HepG2 (cell line): ENCODE results near the gene LDB2.

Source experiments
- ASH2L ChIP-seq: fragments of 300-600, 200-600 bp; sonication (generic); IDR thresholded peaks from 2 replicates; pipeline ENCODE4 v1.7.0; 2017; ENCODE audit warnings: low read depth, mild to moderate bottlenecking, moderate library complexity, mixed read lengths, low read length; ENCODE audit not compliant: insufficient read length
- EP300 ChIP-seq, 3 experiments: sonication (generic) in 1 of 3; formaldehyde crosslinking in 1 of 3; IDR thresholded peaks; 2 replicates each; pipeline versions ENCODE4 v1.5.1 to v1.6.1; 2011 to 2020; ENCODE audit warnings: low read depth in 2 of 3, low read length in 2 of 3, borderline replicate concordance in 1 of 3, improper control_type of control experiment in 1 of 3, mild to moderate bottlenecking in 1 of 3, missing genetic modification reagents in 1 of 3, moderate library complexity in 1 of 3
- GATAD1 ChIP-seq: IDR thresholded peaks from 2 replicates; pipeline ENCODE4 v1.6.1; 2016; ENCODE audit warnings: missing genetic modification reagents, missing compliant biosample characterization
- IRF2 ChIP-seq: IDR thresholded peaks from 2 replicates; pipeline ENCODE4 v1.6.1; 2018; ENCODE audit warnings: missing genetic modification reagents, missing compliant biosample characterization
- ZNF33B ChIP-seq: sonication (generic); formaldehyde crosslinking; IDR thresholded peaks from 2 replicates; pipeline ENCODE4 v1.5.1; 2020; ENCODE audit warnings: mild to moderate bottlenecking, missing genetic modification reagents
- TF ChIP-seq, protein P1 (sequence below): sonication (generic); formaldehyde crosslinking; IDR thresholded peaks from 2 replicates; pipeline ENCODE4 v1.5.0; 2020; ENCODE audit warnings: mild to moderate bottlenecking, missing genetic modification reagents, moderate library complexity
- TF ChIP-seq, protein P2 (sequence below): sonication (generic); formaldehyde crosslinking; IDR thresholded peaks from 2 replicates; pipeline ENCODE4 v1.5.0; 2020; ENCODE audit warnings: missing genetic modification reagents

DNA sequence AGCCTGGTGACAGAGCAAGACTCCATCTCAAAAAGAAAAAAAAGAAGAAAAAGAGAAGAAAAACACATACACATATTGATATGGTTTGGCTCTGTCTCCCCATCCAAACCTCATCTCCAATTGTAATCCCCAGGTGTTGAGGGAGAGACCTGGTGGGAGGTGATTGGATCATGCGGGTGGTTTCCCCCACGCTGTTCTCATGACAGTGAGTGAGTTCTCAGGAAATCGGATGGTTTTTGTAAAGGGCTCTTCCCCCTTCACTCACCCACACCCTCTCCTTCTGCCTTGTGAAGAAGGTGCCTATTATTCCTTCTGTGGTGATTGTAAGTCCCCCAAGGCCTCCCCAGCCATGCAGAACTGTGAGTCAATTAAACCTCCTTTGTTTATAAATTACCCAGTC is 68.4 kb downstream of the LDB2 start:
- TF ChIP-seq, protein P1, sequence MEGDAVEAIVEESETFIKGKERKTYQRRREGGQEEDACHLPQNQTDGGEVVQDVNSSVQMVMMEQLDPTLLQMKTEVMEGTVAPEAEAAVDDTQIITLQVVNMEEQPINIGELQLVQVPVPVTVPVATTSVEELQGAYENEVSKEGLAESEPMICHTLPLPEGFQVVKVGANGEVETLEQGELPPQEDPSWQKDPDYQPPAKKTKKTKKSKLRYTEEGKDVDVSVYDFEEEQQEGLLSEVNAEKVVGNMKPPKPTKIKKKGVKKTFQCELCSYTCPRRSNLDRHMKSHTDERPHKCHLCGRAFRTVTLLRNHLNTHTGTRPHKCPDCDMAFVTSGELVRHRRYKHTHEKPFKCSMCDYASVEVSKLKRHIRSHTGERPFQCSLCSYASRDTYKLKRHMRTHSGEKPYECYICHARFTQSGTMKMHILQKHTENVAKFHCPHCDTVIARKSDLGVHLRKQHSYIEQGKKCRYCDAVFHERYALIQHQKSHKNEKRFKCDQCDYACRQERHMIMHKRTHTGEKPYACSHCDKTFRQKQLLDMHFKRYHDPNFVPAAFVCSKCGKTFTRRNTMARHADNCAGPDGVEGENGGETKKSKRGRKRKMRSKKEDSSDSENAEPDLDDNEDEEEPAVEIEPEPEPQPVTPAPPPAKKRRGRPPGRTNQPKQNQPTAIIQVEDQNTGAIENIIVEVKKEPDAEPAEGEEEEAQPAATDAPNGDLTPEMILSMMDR (CRISPR knock-in tag) = no peak
- TF ChIP-seq, protein P2, sequence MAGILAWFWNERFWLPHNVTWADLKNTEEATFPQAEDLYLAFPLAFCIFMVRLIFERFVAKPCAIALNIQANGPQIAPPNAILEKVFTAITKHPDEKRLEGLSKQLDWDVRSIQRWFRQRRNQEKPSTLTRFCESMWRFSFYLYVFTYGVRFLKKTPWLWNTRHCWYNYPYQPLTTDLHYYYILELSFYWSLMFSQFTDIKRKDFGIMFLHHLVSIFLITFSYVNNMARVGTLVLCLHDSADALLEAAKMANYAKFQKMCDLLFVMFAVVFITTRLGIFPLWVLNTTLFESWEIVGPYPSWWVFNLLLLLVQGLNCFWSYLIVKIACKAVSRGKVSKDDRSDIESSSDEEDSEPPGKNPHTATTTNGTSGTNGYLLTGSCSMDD (CRISPR knock-in tag) = no peak
- no peak for TF ChIP-seq ZNF33B (CRISPR knock-in tag)
- TF ChIP-seq EP300 (IDR thresholded peaks at IDR 0.05; ENCODE audit: low read depth in 2 of 2, low read length in 2 of 2) = no peak
- no peak for TF ChIP-seq EP300 (CRISPR knock-in tag; IDR thresholded peaks at IDR 0.05; ENCODE audit: borderline replicate concordance)
- TF ChIP-seq IRF2 (CRISPR knock-in tag) = no peak
- no peak for TF ChIP-seq GATAD1 (CRISPR knock-in tag)
- no peak for TF ChIP-seq ASH2L
